ENCODE measurements around the gene ST6GALNAC3.

GRCh38 chr1:76293831-76294230 lies 219.3 kb downstream of the ST6GALNAC3 start:
- TF ChIP-seq EZH2phosphoT487 (IDR thresholded peaks at IDR 0.05; ENCODE audit: borderline replicate concordance) (no peak), CTCF (conservative IDR thresholded peaks at IDR 0.05; ENCODE audit: low read length) (no peak)

All from Loucy (cell line).